Neuronal stem cell (in vitro differentiated cells): Measurements from ENCODE around the gene NUMA1.

Source experiments
- DNase-seq: peaks from one replicate; pipeline ENCODE4 v3.0.0-alpha.2; 2013; ENCODE audit warnings: low spot score
- H2AFZ ChIP-seq: one replicate; pipeline ENCODE4 v1.6.1; 2013; ENCODE audit warnings: mild to moderate bottlenecking, low read length, inconsistent platforms
- H2AK5ac ChIP-seq: 2 replicates; pipeline ENCODE4 v1.6.1; 2013; ENCODE audit warnings: low read depth, mild to moderate bottlenecking, inconsistent platforms, low read length, moderate library complexity, mixed read lengths
- H2BK120ac ChIP-seq: 2 replicates; pipeline ENCODE4 v1.6.1; 2013; ENCODE audit warnings: low read depth, mild to moderate bottlenecking, inconsistent platforms, low read length, moderate library complexity, mixed read lengths
- H2BK12ac ChIP-seq: one replicate; pipeline ENCODE4 v1.6.1; 2013; ENCODE audit warnings: low read length, inconsistent platforms
- H2BK15ac ChIP-seq: 2 replicates; pipeline ENCODE4 v1.6.1; 2013; ENCODE audit warnings: mild to moderate bottlenecking, low read length, inconsistent platforms, mixed read lengths
- H2BK5ac ChIP-seq: one replicate; pipeline ENCODE4 v1.6.1; 2013; ENCODE audit warnings: inconsistent platforms, mild to moderate bottlenecking, low read length, moderate library complexity
- H3K14ac ChIP-seq: one replicate; pipeline ENCODE4 v1.6.1; 2013; ENCODE audit warnings: low read length, inconsistent platforms
- H3K18ac ChIP-seq: 2 replicates; pipeline ENCODE4 v1.6.1; 2013; ENCODE audit warnings: low read length, inconsistent platforms
- H3K23ac ChIP-seq: 2 replicates; pipeline ENCODE4 v1.6.1; 2013; ENCODE audit warnings: low read depth, mild to moderate bottlenecking, mixed read lengths, low read length, inconsistent platforms; ENCODE audit not compliant: poor library complexity
- H3K27ac ChIP-seq: replicated peaks from 3 replicates; pipeline ENCODE4 v1.5.1; 2013; ENCODE audit warnings: low read length, inconsistent platforms
- H3K27me3 ChIP-seq, 3 experiments: 2 replicates each; pipeline ENCODE4 v1.6.1; 2013; ENCODE audit warnings: low read length in 3 of 3, mild to moderate bottlenecking in 2 of 3, inconsistent platforms in 1 of 3, low read depth in 1 of 3, mixed read lengths in 1 of 3, moderate library complexity in 1 of 3; ENCODE audit not compliant: control insufficient read depth in 3 of 3, insufficient read depth in 3 of 3
- H3K36me3 ChIP-seq, 2 donors: replicated peaks in 1 of 2; 2 replicates each; pipeline ENCODE4 v1.6.1; 2013; ENCODE audit warnings: low read length in 2 of 2; ENCODE audit not compliant: control insufficient read depth in 2 of 2, insufficient read depth in 2 of 2
- H3K4ac ChIP-seq: 2 replicates; pipeline ENCODE4 v1.6.1; 2013; ENCODE audit warnings: inconsistent platforms, mild to moderate bottlenecking, low read length, moderate library complexity
- H3K4me1 ChIP-seq, 2 donors: 1 replicate in 1 of 2; 2 replicates in 1 of 2; pipeline ENCODE4 v1.6.1; 2013; ENCODE audit warnings: low read length in 2 of 2, low read depth in 1 of 2; ENCODE audit not compliant: control insufficient read depth in 2 of 2, insufficient read depth in 1 of 2
- H3K4me2 ChIP-seq: one replicate; pipeline ENCODE4 v1.6.1; 2013; ENCODE audit warnings: mild to moderate bottlenecking, low read length, inconsistent platforms; ENCODE audit not compliant: insufficient read depth, poor library complexity, severe bottlenecking
- H3K4me3 ChIP-seq, 2 donors: 2 replicates each; pipeline ENCODE4 v1.5.1; 2013; ENCODE audit warnings: low read length in 2 of 2, mild to moderate bottlenecking in 2 of 2, inconsistent platforms in 1 of 2, moderate library complexity in 1 of 2
- H3K79me1 ChIP-seq: one replicate; pipeline ENCODE4 v1.6.1; 2013; ENCODE audit warnings: low read depth, mild to moderate bottlenecking, inconsistent platforms, low read length, moderate library complexity
- H3K9ac ChIP-seq: one replicate; pipeline ENCODE4 v1.6.1; 2013; ENCODE audit warnings: mild to moderate bottlenecking, low read depth, low read length, inconsistent platforms; ENCODE audit not compliant: poor library complexity
- H3K9me3 ChIP-seq, 2 donors: replicated peaks in 1 of 2; 2 replicates each; pipeline versions ENCODE3 to v1.6.1; 2013; ENCODE audit warnings: low read length in 2 of 2, mild to moderate bottlenecking in 2 of 2, inconsistent platforms in 1 of 2, low read depth in 1 of 2, mixed read lengths in 1 of 2, moderate library complexity in 1 of 2; ENCODE audit not compliant: control insufficient read depth in 2 of 2, insufficient read depth in 1 of 2
- H4K8ac ChIP-seq: one replicate; pipeline ENCODE4 v1.6.1; 2013; ENCODE audit warnings: low read depth, mild to moderate bottlenecking, inconsistent platforms, low read length, moderate library complexity
- H4K91ac ChIP-seq: one replicate; pipeline ENCODE4 v1.6.1; 2013; ENCODE audit warnings: low read length, low read depth, mild to moderate bottlenecking, inconsistent platforms; ENCODE audit not compliant: poor library complexity
- WGBS, 2 donors: extraction: QIAGEN DNeasy Blood & Tissue Kit; methylation state at CpG; one replicate each; pipeline ENCODE4 v1.1.7; 2013; ENCODE audit warnings: missing lambda C conversion rate in 2 of 2, mixed read lengths in 1 of 2; ENCODE audit not compliant: insufficient read length in 2 of 2, insufficient replicate concordance in 1 of 2; ENCODE audit errors: extremely low coverage in 2 of 2; 5-methylcytosine and 5-hydroxymethylcytosine counted together

The NUMA1 gene

DNA sequence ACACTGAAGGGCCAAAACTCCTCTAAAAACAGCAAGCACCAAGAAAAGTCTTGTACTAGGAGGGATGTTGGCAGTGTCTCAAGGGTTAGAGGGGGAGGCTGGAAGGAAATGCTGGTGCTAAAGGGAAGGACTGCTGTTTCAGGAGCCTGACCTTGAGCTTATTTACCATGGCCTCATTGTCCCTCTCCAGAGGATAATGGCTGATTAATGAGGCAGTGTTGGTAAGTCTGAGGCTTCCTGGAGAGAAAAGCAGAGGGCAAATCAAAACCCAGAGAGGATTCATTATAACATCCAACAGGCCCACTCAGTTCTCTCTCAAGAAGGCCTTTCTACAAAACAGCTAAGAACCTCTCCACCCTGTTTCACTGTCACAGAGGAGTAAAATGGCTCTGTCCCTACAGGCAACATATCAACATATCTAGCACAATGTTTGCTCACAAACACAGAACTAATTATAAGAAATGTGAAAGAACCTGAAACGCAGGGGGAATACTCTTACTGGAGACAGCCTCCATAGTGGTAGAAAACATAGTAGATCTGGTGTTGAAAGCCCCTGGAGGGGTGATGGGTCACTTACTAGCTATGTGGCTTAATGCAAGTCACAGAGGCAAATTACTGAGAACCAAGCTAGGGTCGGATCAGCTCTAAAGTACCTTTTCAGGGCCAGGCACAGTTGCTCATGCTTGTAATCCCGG, 31.4 kb downstream of the NUMA1 start:
- Histone ChIP-seq H3K9me3 (no peaks in the 10 kb centered on the region), H3K14ac (no peak overlapping the region), H3K18ac (no peak overlapping the region), H3K27ac (no peak overlapping the region), H3K27me3 (no peaks in the 10 kb centered on the region), H3K23ac (no peak overlapping the region), H2BK12ac (no peak overlapping the region), H3K36me3 (peaks cover 0 to 63% of the 10 kb centered on the region in 2 donors), H3K9ac (no peak overlapping the region), H4K91ac (no peak overlapping the region), H2BK15ac (no peak overlapping the region), H2BK120ac (no peak overlapping the region), H2AFZ (no peak overlapping the region), H2BK5ac (no peak overlapping the region), H3K79me1 (peaks cover 4% of the 10 kb centered on the region), H3K4me2 (no peak overlapping the region), H3K4me3 (no peak overlapping the region), H2AK5ac (no peak overlapping the region), H3K4me1 (peaks cover 4% of the 10 kb centered on the region in 2 donors), H4K8ac (no peak overlapping the region), H3K4ac (no peak overlapping the region)
- WGBS, 2 donors, result no CpG with 5 or more reads among the region's 3 CpGs
- no peak for DNase-seq

DNA sequence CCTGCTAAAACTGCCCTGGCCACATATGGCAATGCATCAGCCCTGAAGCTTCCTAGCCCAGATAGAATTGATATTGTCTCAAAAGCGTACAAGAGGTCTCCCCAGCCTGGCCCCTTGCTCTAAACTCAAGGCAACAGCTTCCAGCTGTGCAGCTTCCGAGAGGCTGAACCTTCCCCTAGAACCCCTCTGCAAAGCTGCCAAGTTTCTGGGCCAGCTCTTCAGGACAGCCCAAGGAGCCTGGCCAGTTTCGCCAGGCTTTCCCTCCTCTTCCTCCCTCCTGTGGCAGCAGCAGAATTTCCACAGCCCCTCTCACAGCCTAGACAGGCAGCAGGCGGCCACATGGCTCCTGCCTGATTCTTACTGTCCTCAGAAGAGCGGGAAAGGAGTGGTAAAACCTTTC, 34.5 kb downstream of the NUMA1 start:
- Histone ChIP-seq H3K23ac (peak overlapping the region; percentile 48), H4K8ac (no peak overlapping the region), H2BK5ac (no peak overlapping the region), H3K9ac (no peak overlapping the region), H3K79me1 (peaks cover 2% of the 10 kb centered on the region), H3K4me1 (peaks cover 9 to 10% of the 10 kb centered on the region in 2 donors), H3K27me3 (no peaks in the 10 kb centered on the region), H2AK5ac (no peak overlapping the region), H2AFZ (no peak overlapping the region), H3K4ac (no peak overlapping the region), H2BK12ac (no peak overlapping the region), H3K14ac (no peak overlapping the region), H3K27ac (no peak overlapping the region), H3K4me3 (no peak overlapping the region), H3K4me2 (no peak overlapping the region), H3K18ac (no peak overlapping the region), H4K91ac (no peak overlapping the region), H2BK120ac (no peak overlapping the region), H3K9me3 (no peaks in the 10 kb centered on the region), H2BK15ac (no peak overlapping the region), H3K36me3 (peaks cover 0 to 44% of the 10 kb centered on the region in 2 donors)
- no CpG with 5 or more reads among the region's 5 CpGs for whole genome bisulfite sequencing, 2 donors
- DNase-seq, result no peak

DNA sequence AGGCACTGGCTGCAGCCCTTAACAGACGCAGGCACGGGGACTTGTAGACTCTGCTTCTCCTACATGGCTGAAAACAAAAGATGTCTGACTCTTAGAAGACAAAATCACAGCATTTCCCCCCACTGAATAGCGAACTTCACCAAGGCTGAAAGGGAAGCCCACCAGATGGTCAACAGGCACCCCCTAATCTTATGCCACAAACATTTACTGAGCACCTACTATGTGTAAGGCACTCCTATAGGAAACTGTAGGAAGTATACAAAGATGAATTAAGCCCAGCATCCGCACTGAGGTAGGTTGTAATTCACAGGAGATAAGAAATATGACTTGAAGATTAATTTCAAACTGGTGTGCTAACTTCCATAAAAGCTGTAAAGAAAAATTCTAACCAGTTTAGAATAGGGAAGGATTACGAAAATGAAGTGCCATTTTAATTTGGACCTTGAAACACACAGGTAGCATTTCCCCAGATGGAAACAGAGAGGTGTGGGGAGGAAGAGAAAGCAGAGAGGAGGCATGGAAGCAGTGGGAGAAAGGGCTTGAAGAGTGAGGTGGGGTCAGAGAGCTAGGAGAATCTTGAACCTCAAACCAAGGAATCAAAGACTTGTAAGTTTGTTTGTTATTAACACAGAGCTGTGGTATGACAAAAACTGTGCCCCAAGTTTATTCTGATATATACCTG, 38.1 kb downstream of the NUMA1 start:
- H3K4ac ChIP-seq, result no peak overlapping the region
- peaks cover 8% of the 10 kb centered on the region for H3K79me1 ChIP-seq
- H2BK120ac ChIP-seq, result peak overlapping the region; percentile 93
- H3K18ac ChIP-seq, result peak overlapping the region; percentile 97
- H2BK15ac ChIP-seq, result no peak overlapping the region
- no CpG with 5 or more reads among the region's 5 CpGs for WGBS, 2 donors
- peak overlapping the region; percentile 97 for H3K27ac ChIP-seq
- H3K4me3 ChIP-seq, result peak overlapping the region; percentile 68 to 83
- H3K9ac ChIP-seq, result peak overlapping the region; percentile 93
- H3K9me3 ChIP-seq, result no peaks in the 10 kb centered on the region
- peak overlapping the region; percentile 85 for H3K4me2 ChIP-seq
- H3K4me1 ChIP-seq, result peaks cover 18 to 23% of the 10 kb centered on the region in 2 donors
- H2BK12ac ChIP-seq, result peak overlapping the region; percentile 79
- H4K91ac ChIP-seq, result peak overlapping the region; percentile 82
- no peaks in the 10 kb centered on the region for H3K27me3 ChIP-seq
- peak overlapping the region; percentile 51 for H3K23ac ChIP-seq
- no peak for DNase-seq
- H2BK5ac ChIP-seq, result peak overlapping the region; percentile 97
- H3K36me3 ChIP-seq, result peaks cover 0 to 19% of the 10 kb centered on the region in 2 donors
- H4K8ac ChIP-seq, result no peak overlapping the region
- no peak overlapping the region for H3K14ac ChIP-seq
- H2AFZ ChIP-seq, result peak overlapping the region; percentile 66
- H2AK5ac ChIP-seq, result no peak overlapping the region

DNA sequence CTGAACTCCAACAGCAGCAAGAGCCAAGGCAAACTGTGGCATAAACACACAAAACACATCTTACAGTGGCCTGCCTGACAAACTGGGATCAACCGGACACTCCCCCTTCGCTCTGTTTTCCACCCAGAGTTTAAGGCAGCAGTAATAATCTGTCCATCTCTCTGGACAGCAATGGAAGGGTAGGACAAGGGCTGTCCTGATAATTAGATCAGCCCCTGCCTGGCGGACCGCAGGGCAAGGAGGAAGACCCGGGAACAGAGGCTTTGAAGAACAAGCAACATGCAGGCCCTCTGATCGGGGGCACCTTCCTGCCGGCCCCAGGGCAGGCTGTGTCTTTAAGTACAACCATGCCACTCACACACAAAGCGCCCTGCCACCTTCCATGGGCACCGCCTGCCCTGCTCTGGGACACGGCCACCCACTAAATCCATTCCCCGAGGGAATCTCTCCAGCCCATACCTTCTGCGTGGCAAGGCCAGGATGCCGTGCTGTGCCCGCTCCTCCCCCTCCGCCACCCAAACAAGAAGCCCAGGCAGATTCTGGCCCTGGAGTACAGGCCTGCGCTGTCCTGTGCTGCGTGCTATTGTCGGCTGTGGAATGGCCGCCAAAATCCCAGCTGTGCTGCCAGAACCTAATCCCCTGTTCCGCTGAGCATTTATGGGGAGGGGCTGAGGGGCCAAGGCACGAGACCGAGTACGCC, 38.8 kb downstream of the NUMA1 start:
- peak overlapping the region; percentile 66 for H2AFZ ChIP-seq
- H3K79me1 ChIP-seq, result peaks cover 8% of the 10 kb centered on the region
- H3K27ac ChIP-seq, result peak overlapping the region; percentile 97
- H3K18ac ChIP-seq, result peak overlapping the region; percentile 97
- peak overlapping the region; percentile 68 to 83 for H3K4me3 ChIP-seq
- peaks cover 0 to 18% of the 10 kb centered on the region in 2 donors for H3K36me3 ChIP-seq
- no peak overlapping the region for H4K8ac ChIP-seq
- H3K4ac ChIP-seq, result peak overlapping the region; percentile 40
- H2BK5ac ChIP-seq, result peak overlapping the region; percentile 97
- H3K23ac ChIP-seq, result peak overlapping the region; percentile 51
- peaks cover 18 to 23% of the 10 kb centered on the region in 2 donors for H3K4me1 ChIP-seq
- H3K27me3 ChIP-seq, result no peaks in the 10 kb centered on the region
- no peak overlapping the region for H3K14ac ChIP-seq
- DNase-seq, result peak; percentile 71
- peak overlapping the region; percentile 79 for H2BK12ac ChIP-seq
- no peaks in the 10 kb centered on the region for H3K9me3 ChIP-seq
- H2BK15ac ChIP-seq, result no peak overlapping the region
- peak overlapping the region; percentile 82 for H4K91ac ChIP-seq
- H3K9ac ChIP-seq, result peak overlapping the region; percentile 93
- WGBS, 2 donors, result no CpG with 5 or more reads among the region's 23 CpGs
- peak overlapping the region; percentile 47 for H2AK5ac ChIP-seq
- peak overlapping the region; percentile 85 for H3K4me2 ChIP-seq
- H2BK120ac ChIP-seq, result peak overlapping the region; percentile 93
